Central memory CD8-positive, alpha-beta T cell (primary cell): ENCODE results near the gene CREB3L2.
"Not testable (repeated sequence)": the region's sequence is repeated elsewhere in the genome, so short reads cannot be mapped to it uniquely, and the experiment has no call there.

Source experiments
- ATAC-seq: fragments of 150-1000 bp; cut with Tn5 transposase; replicated peaks from 2 replicates; pipeline ENCODE4 v1.10.0; 2022; ENCODE audit warnings: mild to moderate bottlenecking, moderate FRiP score, moderate number of reproducible peaks; ENCODE audit not compliant: poor library complexity, severe bottlenecking; ENCODE audit errors: extremely low read depth
- DNase-seq, 2 donors: peaks; one replicate each; pipeline ENCODE4 v3.0.0; 2021; ENCODE audit warnings: low spot score in 2 of 2
- H3K27ac Mint-ChIP-seq: one replicate; pipeline ENCODE4 v1.8.0; 2022; ENCODE audit warnings: low read depth, mild to moderate bottlenecking, moderate library complexity, mixed read lengths
- H3K27me3 Mint-ChIP-seq: one replicate; pipeline ENCODE4 v1.8.0; 2022; ENCODE audit warnings: mixed read lengths
- H3K36me3 Mint-ChIP-seq: one replicate; pipeline ENCODE4 v1.8.0; 2022; ENCODE audit warnings: mild to moderate bottlenecking, moderate library complexity, mixed read lengths; ENCODE audit not compliant: insufficient read depth
- H3K4me1 Mint-ChIP-seq: one replicate; pipeline ENCODE4 v1.8.0; 2022; ENCODE audit warnings: mixed read lengths
- H3K4me3 Mint-ChIP-seq: one replicate; pipeline ENCODE4 v1.8.0; 2022; ENCODE audit warnings: mild to moderate bottlenecking, moderate library complexity, mixed read lengths
- H3K9me3 Mint-ChIP-seq: one replicate; pipeline ENCODE4 v1.8.0; 2022; ENCODE audit warnings: mixed read lengths

CREB3L2 gene

DNA sequence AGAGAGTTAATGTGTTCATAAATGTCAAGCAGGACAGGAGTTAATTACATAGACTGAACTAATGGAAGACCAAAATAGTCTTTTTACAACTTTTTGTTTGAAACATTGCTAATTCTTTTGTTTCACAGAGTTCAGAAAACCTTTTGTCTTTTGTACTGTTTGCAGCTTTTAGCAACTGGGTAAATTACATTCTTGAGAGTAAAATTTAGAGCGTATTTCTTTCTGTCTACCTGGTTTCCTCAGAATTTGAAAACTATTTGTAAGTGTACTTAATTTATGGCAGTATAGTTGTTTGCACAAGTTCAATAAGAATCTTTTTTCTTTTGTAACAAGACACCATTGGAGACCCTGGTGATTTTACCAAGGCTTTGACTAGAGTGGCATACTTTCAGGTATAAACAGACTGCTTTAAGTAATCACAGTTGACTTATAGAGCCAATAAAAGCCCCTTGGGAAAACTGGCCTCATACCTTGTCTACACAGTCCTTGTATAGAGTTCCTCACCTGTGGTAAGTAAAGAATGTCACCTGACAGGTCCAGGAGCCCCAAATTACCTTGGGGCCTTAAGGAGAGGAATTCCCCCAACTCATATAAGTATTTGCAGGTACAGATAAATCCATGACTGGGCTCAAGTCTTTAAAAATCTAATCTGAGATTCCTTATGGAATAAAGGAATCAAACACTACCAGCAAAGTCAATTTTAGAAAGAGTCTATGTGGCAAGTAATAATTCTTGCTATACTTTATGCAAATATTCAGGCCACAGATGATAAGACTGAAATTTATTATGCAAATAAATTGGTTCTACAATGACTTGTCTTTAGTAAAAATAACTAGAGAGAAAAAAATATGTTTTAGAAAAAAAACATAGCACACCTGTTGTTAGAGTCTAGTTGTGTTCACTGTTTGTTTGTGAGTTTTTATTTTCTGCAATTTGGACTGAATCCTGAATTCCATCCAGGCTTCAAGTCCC is 23.6 kb upstream of the CREB3L2 start:
- ATAC-seq = no peak
- Mint-ChIP-seq H3K36me3 (no peaks in the 10 kb centered on the region), H3K9me3 (no peaks in the 10 kb centered on the region), H3K27me3 (peaks cover 26% of the 10 kb centered on the region), H3K27ac (no peak overlapping the region), H3K4me1 (no peaks in the 10 kb centered on the region), H3K4me3 (no peak overlapping the region)
- no peak for DNase-seq

DNA sequence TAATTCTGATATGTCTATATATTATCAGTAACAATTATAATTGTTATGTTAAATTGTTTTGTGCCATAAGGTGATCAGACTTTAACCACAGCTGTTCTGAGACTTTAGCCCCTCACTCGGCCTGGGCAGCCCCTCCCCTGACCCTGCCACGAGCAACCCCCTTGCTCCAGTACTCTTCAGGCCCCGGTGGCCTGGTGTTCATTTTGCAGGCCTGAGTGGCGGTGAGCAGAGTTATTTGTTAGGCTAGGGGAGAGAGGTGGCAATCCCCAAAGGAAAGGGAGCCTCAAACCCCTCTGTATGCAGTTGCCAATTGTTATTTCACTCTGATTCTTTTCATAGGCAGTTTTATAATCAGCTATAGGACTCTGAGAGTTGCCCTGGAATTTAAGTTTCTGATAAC is 22.9 kb upstream of the CREB3L2 start:
- Mint-ChIP-seq H3K4me3 (no peak overlapping the region), H3K36me3 (no peaks in the 10 kb centered on the region), H3K27me3 (peaks cover 26% of the 10 kb centered on the region), H3K27ac (no peak overlapping the region), H3K9me3 (no peaks in the 10 kb centered on the region), H3K4me1 (no peaks in the 10 kb centered on the region)
- DNase-seq (no peak), ATAC-seq (no peak)

DNA sequence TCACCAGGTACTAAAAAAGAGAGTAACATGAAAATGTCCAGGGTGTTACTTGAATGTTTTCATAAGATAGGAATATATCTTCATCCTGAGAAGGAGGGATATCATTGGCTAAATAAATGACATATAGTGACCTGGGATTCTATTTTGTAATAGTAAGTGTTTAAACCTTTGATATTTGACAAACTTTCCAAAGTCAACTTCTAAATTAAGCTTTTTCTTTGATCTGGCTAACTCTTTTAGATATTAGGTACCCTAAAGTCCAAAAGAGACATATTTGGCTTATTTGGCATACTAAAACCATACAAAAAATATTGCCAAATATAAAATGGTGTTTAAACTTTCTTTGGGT is 22.4 kb upstream of the CREB3L2 start:
- H3K9me3 Mint-ChIP-seq = no peaks in the 10 kb centered on the region
- no peak overlapping the region for H3K27ac Mint-ChIP-seq
- no peak for DNase-seq
- peaks cover 24% of the 10 kb centered on the region for H3K27me3 Mint-ChIP-seq
- no peaks in the 10 kb centered on the region for H3K36me3 Mint-ChIP-seq
- ATAC-seq = no peak
- H3K4me1 Mint-ChIP-seq = no peaks in the 10 kb centered on the region
- H3K4me3 Mint-ChIP-seq = no peak overlapping the region

DNA sequence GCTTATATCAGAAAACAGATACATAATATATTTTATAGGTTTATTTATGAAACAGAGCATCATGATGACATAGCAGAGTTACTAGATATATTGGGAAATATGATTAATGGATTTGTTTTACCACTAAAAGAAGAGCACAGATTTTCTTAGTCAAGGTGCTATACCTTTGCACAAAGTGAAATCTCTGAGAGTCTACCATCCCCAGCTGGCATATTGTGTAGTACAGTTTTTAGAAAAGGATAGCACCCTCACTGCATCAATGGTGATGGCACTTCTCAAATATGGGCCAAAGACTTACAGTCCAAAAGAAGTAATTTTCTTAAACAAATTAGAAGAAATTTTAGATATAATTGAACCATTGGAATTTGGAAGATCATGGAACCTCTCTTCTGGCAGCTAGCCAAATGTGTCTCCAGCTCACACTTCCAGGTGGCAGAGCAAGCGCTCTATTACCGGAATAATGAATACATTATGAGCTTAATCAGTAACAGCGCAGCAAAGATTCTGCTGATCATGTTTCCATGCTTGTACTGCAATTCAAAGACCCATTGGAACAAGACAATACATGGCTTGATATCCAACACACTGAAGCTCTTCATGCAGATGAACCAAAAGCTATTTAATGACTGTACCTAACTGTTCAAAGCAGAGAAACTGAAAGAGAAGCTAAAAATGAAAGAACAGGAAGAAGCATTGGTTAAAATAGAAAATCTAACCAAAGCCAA is 21.9 kb upstream of the CREB3L2 start:
- DNase-seq = no peak

DNA sequence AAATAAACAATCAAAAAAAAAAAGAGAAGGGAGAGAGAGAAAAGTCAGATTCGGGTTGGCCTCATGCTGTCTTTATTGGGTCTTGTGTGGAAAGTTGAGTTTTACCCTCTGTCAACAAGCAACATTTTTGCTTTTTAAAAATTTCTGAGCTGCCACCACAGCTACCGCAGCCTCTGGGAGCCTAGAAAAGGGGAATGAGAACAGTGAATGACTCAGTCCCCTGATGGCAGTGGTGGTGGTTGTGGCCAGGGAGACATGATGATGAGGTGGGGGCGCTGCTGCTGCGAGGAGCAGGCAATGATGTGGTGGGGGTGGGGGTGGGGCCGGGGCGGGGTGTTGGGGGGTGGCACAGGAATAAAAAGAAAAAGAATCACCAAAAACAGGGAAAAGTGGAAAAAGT is 20.0 kb upstream of the CREB3L2 start:
- Mint-ChIP-seq H3K27ac (no peak overlapping the region), H3K27me3 (peaks cover 7% of the 10 kb centered on the region), H3K4me1 (no peaks in the 10 kb centered on the region), H3K4me3 (no peak overlapping the region), H3K36me3 (no peaks in the 10 kb centered on the region), H3K9me3 (no peaks in the 10 kb centered on the region)
- ATAC-seq = no peak
- no peak for DNase-seq

More for the DNA sequence above, 21.9 kb upstream of the CREB3L2 start:
- no peaks in the 10 kb centered on the region for H3K36me3 Mint-ChIP-seq
- no peaks in the 10 kb centered on the region for H3K9me3 Mint-ChIP-seq
- peaks cover 19% of the 10 kb centered on the region for H3K27me3 Mint-ChIP-seq
- H3K4me1 Mint-ChIP-seq = no peaks in the 10 kb centered on the region
- ATAC-seq = no peak
- no peak overlapping the region for H3K27ac Mint-ChIP-seq
- no peak overlapping the region for H3K4me3 Mint-ChIP-seq

DNA sequence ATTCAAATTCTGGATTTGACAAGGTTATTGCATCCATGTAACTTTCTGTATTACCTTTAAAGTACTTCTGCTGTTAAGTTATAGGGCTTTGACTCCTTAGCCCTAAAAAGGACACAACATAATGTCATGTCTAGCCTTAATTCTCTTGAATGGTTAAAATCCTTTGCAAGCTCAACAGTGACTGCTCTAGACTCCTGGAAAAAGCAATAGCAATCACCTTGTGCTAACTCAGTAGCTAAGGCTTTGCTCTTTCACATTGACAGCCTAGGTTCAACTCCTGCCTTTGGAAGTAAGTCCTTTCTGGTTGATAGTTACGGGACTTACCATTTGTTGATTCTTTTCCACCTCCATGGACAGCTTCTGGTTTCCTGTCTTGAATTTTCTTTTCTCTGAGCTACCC is 16.1 kb upstream of the CREB3L2 start:
- Mint-ChIP-seq H3K27ac (no peak overlapping the region), H3K4me1 (no peaks in the 10 kb centered on the region), H3K27me3 (no peaks in the 10 kb centered on the region), H3K9me3 (no peaks in the 10 kb centered on the region), H3K4me3 (no peak overlapping the region), H3K36me3 (no peaks in the 10 kb centered on the region)
- DNase-seq (no peak), ATAC-seq (no peak)

DNA sequence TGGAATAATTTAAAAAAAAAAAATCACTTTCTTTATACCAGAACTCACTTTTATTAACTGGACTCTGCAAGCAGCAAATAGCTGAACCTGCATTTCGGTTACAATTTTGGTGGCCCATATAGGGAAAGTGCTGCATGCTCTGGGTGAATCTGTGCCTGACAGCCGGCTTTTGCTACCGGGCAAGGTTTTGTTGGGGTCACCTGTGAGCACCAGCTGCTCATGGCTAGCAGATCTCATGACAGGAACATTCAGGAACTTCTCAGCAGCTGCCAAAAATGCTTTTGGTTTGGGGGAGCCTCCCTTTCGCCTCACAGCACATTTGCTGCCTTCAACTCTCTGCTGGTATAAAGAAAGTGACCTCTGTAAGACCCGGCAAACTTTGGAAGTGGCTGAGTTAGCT is 13.2 kb upstream of the CREB3L2 start:
- no peaks in the 10 kb centered on the region for H3K27me3 Mint-ChIP-seq

DNA sequence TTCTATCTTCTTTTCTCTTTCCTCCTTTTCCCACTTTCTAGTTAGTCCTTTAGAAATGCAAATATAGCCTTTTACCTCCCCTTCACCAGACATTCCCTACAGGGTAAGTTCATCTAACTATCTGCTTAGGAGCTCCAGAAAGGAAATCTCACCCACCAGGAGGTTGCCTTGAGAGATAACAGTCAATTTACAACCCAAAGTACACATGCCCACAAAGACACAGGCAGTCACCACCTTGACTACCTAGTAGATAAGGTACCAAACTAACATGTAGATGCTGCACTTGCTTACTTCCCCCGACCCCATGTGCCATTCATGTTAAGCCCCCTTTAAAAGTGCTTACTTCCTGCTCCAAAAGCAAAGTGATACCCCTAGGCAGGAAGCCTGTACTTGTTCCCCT is 12.8 kb upstream of the CREB3L2 start:
- no peaks in the 10 kb centered on the region for H3K36me3 Mint-ChIP-seq
- ATAC-seq = no peak

More for the DNA sequence above, 13.2 kb upstream of the CREB3L2 start:
- Mint-ChIP-seq H3K4me3 (no peak overlapping the region), H3K9me3 (no peaks in the 10 kb centered on the region), H3K4me1 (no peaks in the 10 kb centered on the region), H3K36me3 (no peaks in the 10 kb centered on the region), H3K27ac (no peak overlapping the region)
- DNase-seq (no peak), ATAC-seq (no peak)

DNA sequence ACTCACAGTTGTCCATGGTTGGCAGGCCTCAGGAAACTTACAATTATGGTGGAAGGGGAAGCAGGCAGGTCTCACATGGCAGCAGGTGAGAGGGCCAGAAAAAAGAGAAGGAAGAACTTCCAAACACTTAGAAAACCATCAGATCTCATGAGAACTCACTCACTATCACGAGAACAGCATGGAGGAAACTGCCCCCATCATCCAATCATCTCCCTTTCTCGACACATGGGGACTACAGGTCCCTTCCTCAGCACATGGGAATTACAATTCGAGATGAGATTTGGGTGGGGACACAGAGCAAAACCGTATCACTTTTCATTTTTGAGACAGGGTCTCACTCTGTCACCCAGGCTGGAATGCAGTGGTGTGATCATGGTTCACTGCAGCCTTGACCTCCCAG is 12.3 kb upstream of the CREB3L2 start:
- H3K4me3 Mint-ChIP-seq, DNase-seq, H3K27me3 Mint-ChIP-seq, ATAC-seq, H3K4me1 Mint-ChIP-seq, H3K9me3 Mint-ChIP-seq, H3K27ac Mint-ChIP-seq, H3K36me3 Mint-ChIP-seq: not testable (repeated sequence)

More for the DNA sequence above, 12.8 kb upstream of the CREB3L2 start:
- no peak for DNase-seq
- Mint-ChIP-seq H3K4me1 (no peaks in the 10 kb centered on the region), H3K4me3 (no peak overlapping the region), H3K27me3 (no peaks in the 10 kb centered on the region), H3K27ac (no peak overlapping the region), H3K9me3 (no peaks in the 10 kb centered on the region)

DNA sequence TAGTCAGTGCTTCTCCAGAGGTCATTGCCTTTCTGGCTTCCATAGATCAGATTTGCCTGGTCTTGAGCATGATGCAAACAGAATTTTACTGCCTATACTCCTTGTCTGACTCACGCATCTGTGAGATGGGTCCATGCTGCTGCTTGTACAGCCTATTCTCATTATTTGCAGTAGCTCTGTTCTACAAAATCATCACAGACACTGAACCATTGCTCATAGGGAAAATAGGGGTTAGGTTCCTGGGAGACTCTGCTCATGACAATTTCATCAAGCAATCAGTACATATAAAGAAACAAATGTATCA is 7.4 kb upstream of the CREB3L2 start:
- no peaks in the 10 kb centered on the region for H3K27me3 Mint-ChIP-seq
- no peak for ATAC-seq
- H3K36me3 Mint-ChIP-seq = peaks cover 2% of the 10 kb centered on the region
- peaks cover 5% of the 10 kb centered on the region for H3K4me1 Mint-ChIP-seq
- no peaks in the 10 kb centered on the region for H3K9me3 Mint-ChIP-seq
- no peak overlapping the region for H3K4me3 Mint-ChIP-seq
- no peak overlapping the region for H3K27ac Mint-ChIP-seq
- DNase-seq = no peak

DNA sequence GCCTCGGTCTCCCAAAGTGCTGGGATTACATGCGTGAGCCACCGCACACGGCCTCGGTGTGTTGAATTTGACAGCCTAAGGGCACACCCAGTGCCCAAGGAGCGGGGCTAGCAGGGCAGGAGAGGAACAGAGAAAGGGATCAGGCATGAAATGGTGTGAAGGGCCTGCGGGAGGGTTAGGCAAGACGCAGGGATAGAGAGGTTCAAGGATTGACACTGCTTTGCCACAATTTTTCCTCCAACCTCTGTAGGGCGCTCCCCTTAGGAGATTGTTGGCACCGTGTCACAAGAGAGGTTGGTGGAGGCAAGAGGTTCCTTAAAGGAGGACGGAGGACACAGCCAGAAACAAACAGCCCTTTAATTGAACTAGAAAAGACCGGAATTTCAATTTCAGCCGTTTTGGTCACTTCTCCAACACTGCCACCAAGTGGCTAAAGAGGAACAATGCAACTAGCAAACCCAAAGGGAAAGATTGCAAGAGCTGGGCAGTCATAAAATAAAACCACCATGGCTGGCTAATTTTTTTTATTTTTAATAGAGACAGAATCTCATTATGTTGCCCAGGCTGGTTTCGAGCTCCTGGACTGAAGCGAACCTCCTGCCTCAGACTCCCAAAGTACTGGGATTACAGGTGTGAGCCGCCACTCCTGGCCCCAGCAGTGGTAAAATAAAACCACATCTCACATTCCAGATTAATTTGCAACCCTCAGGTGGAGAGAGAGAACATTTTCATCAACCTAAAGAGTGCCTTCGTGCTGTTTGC is 6.9 kb upstream of the CREB3L2 start:
- Mint-ChIP-seq H3K27me3 (no peaks in the 10 kb centered on the region), H3K9me3 (no peaks in the 10 kb centered on the region), H3K4me1 (peaks cover 5% of the 10 kb centered on the region), H3K4me3 (no peak overlapping the region), H3K27ac (no peak overlapping the region), H3K36me3 (peaks cover 2% of the 10 kb centered on the region)
- DNase-seq (peak in 1 of 2 donors; percentile 23), ATAC-seq (no peak)

DNA sequence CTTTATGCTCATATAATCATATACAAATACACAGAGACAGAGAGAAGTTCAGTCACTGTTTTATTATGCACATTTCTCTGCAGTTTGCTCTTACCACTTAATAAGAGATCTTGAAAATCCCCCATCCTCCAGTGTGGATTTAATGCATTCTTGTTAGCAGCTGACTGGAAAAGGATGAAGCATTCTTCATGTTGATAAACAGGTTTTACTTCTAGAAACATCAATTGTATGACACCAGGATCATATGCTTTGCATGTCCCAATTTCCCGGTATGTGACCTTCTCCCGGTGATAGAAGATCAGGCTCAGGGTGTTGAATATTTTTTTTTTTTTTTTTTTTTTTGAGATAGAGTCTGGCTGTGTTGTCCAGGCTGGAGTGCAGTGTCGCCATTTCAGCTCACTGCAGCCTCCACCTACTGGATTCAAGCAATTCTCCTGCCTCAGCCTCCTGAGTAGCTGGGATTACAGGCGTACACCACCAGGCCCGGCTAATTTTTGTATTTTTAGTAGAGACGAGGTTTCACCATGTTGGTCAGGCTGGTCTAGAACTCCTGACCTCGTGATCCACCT is 6.2 kb upstream of the CREB3L2 start:
- H3K4me1 Mint-ChIP-seq = peaks cover 5% of the 10 kb centered on the region
- DNase-seq (no peak), ATAC-seq (no peak)
- no peak overlapping the region for H3K27ac Mint-ChIP-seq
- H3K9me3 Mint-ChIP-seq = no peaks in the 10 kb centered on the region
- H3K27me3 Mint-ChIP-seq = no peaks in the 10 kb centered on the region
- H3K36me3 Mint-ChIP-seq = peaks cover 2% of the 10 kb centered on the region
- no peak overlapping the region for H3K4me3 Mint-ChIP-seq
